ENCODE measurements around the gene R3HDM2. TPM values are rescaled to one million over a fixed set of nuclear protein-coding genes. Genes with fewer than 3 reads are reported as not detected.

The R3HDM2 gene
- total RNA-seq, 1 experiment from 2014 or later, result 45.4 TPM

- CTCF ChIA-PET, result no interaction called here
- Histone ChIP-seq H3K4me2 (ENCODE audit: low read length) (no peak overlapping the region), H3K9ac (ENCODE audit: low read length) (no peak overlapping the region), H4K20me1 (ENCODE audit: insufficient read depth) (no peaks in the 10 kb centered on the region), H3K27me3 (ENCODE audit: insufficient read depth, low read length) (peaks cover 20% of the 10 kb centered on the region), H3K4me3 (replicated peaks in 1 of 2; ENCODE audit: low read depth in 1 of 2, low read length in 2 of 2) (no peak overlapping the region), H3K79me2 (ENCODE audit: insufficient read depth, low read length) (no peaks in the 10 kb centered on the region), H3K9me2 (ENCODE audit: insufficient read depth) (no peaks in the 10 kb centered on the region), H3K27ac (ENCODE audit: low read depth, low read length) (no peak overlapping the region), H2AFZ (ENCODE audit: low read depth, low read length, poor library complexity, severe bottlenecking) (no peak overlapping the region), H3K36me3 (ENCODE audit: control insufficient read depth in 1 of 2, insufficient read depth in 2 of 2, low read length in 2 of 2) (no peaks in the 10 kb centered on the region), H3K4me1 (ENCODE audit: control insufficient read depth in 1 of 2, insufficient read depth in 2 of 2, low read length in 2 of 2) (peaks cover 9 to 30% of the 10 kb centered on the region in 2 experiments), H3K9me3 (ENCODE audit: control insufficient read depth in 1 of 2, insufficient read depth in 1 of 2, low read depth in 1 of 2, low read length in 2 of 2) (no peaks in the 10 kb centered on the region)
- BruUV-seq (replicated peaks), result no TSS peak
- RAD21 ChIA-PET (ENCODE audit: low non-redundant PET in 1 of 2, low total read pairs in 2 of 2, uncharacterized antibody in 2 of 2, unreplicated experiment in 2 of 2), result no interaction called here
- DNase-seq (ENCODE audit: low read depth, low spot score) (no peak), ATAC-seq (no peak)
- intact Hi-C loops (cut with micrococcal nuclease), result no loop called here
- POLR2A ChIA-PET, result no interaction called here
- TF ChIP-seq ZFX (IDR thresholded peaks at IDR 0.05), result no peak
- no peak for TF ChIP-seq REST (IDR thresholded peaks at IDR 0.05; ENCODE audit: low read depth)
- no peak for TF ChIP-seq FOSL1 (IDR thresholded peaks at IDR 0.05; ENCODE audit: low read depth)
- no peak for TF ChIP-seq EZH2phosphoT487 (IDR thresholded peaks at IDR 0.05; ENCODE audit: borderline replicate concordance)
- no peak for TF ChIP-seq ZBTB33 (IDR thresholded peaks at IDR 0.05; ENCODE audit: extremely low read depth, insufficient replicate concordance, low read length)
Measured at GRCh38 chr12:57465030-57465746, 34.3 kb upstream of the R3HDM2 start.

Measured in HCT116 (cell line).